AML-193 (cell line): ENCODE results near the gene DLG2.
A peak's percentile ranks its signal among the peaks of the same experiment; 100 is the strongest.

ENCODE experiments used
- DNase-seq, 2 experiments: peaks; one replicate each; lab custom pipeline; 2025; lab: John Stamatoyannopoulos, UW

DLG2 gene

DNA sequence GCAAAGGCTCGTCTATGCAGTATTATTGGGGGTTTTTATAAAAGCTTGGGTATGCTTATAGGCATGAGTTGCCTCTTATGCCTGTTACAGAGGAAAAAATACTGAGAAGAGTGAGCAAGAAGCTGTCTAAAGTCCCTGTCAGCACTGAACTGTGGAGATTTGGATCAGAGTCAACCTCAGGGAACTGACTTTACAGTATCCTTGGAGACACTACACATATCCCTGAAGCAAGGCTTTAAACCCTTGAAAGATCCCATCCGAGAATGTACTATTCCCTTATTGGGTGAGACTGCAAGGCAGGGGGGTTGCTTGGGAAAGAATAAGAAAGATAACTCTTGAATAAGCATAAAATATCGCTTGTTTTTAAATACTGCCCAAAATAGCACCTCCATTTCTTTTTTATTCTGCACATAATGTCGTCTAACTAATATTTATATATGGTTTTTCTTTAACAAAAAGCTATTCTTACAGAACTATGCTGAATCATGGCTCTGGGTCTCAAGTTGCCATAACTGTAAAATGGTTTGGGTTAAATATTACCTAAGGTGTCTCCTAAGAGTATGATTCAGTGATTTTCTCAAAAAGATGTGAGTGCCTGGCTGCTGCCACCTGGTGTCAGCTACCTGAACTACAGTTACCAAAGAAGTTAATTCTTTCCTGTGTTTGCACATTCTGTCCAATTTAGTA is 1062.8 kb downstream of the DLG2 start:
- peak in 1 of 2 experiments; percentile 4 for DNase-seq

GRCh38 chr11:84563356-84563755 is 1063.8 kb downstream of the DLG2 start:
- DNase-seq, result no peak

GRCh38 chr11:84560206-84560605 is 1066.9 kb downstream of the DLG2 start:
- no peak for DNase-seq

GRCh38 chr11:84558085-84558905 is 1068.8 kb downstream of the DLG2 start:
- DNase-seq, result peak; percentile 35 to 42

- no peak for DNase-seq
Measured at GRCh38 chr11:84552791-84553190, 1074.4 kb downstream of the DLG2 start.

GRCh38 chr11:84549217-84549616 is 1077.9 kb downstream of the DLG2 start:
- no peak for DNase-seq

DNA sequence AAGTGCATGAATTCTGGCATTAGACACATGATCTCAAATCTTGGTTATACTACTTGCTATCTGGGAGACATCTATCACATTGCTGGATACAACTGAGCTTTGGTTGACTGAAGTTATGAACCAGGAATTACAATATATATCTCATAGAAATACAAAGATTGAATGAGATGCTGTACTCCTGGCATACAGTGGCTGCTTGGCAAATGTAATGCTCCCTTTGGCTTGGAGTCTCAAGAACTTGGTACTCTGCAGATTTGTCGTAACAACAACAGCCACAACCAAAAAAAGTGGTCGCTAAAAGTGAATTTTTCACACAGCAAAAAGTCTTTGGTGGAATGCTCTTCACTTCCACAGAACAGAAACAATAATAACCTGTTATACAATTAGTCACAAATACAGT is 1082.6 kb downstream of the DLG2 start:
- DNase-seq, result no peak

DNA sequence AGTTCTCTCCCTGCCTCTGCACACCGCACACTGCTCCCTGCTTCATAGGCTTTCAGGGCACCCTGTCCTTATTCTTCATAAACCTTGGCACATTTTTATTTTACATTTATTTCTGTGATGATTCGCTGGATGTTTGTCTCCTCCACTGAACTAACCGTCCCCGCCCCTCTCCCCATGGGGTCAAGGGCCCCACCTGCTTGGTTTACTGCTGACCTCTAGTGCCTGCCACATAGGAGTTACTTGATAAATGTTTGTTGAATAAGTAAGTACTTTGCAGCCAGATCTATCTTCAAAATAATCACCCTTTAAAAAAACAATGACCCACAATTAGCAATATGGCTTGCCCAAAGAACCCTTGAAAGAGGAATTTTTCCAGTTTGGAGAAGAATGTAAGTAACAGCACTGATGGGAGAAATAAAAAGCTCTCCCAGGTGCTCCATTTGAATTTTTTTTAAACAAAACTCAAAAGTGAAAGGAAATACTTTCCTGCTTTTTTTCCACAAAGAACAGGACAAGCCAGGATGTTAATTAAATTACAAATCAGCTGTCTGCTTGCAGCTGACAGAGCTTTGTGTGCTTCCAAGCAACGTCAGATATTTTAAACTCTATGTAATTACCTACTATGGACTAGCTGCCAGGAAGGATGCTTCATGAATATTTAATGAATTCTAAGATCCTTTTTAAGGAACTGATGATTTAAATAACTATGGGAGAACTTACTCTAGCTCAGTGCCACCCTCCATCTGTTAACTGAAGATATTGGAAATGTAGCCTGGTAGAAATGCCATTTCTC is 1083.6 kb downstream of the DLG2 start:
- no peak for DNase-seq

- DNase-seq, result no peak
Measured at GRCh38 chr11:84541731-84542340, 1085.3 kb downstream of the DLG2 start.

- no peak for DNase-seq
Measured at GRCh38 chr11:84536456-84536855, 1090.7 kb downstream of the DLG2 start.

DNA sequence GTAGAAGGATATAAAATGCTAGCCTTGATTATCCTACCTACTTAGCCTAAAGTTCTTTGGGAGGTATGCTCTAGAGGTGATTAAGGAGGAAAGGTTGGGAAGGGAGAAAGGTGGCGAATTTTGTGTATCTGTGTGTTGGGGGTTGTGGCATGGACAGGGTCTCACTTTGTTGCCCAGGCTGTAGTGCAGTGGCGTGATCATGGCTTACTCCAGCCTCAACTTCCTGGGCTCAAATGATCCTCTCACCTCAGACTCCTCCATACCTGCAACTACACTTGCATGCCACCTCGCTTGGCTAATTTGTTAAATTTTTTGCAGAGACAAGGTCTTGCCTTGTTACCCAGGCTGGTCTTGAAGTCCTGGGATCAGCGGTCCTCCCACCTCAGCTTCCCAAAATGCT is 1094.8 kb downstream of the DLG2 start:
- DNase-seq, result no peak

DNA sequence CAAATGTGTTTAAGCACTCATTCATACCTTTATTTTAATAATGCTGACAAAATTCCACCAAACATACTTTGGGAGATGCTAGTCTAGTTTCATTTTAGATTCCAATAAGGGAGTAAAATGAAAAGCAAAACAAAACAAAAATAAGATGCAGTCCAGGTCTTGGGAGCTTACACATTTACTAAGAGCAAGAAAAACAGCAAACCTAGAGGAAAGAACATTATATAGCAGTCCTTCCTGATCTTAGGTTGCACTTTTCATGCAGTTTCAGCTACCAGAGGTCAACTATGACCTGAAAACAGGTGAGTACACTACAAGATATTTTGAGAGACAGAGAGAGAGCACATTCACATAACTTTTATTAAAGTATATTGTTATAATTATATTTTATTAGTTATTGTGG is 1100.9 kb downstream of the DLG2 start:
- no peak for DNase-seq

DNA sequence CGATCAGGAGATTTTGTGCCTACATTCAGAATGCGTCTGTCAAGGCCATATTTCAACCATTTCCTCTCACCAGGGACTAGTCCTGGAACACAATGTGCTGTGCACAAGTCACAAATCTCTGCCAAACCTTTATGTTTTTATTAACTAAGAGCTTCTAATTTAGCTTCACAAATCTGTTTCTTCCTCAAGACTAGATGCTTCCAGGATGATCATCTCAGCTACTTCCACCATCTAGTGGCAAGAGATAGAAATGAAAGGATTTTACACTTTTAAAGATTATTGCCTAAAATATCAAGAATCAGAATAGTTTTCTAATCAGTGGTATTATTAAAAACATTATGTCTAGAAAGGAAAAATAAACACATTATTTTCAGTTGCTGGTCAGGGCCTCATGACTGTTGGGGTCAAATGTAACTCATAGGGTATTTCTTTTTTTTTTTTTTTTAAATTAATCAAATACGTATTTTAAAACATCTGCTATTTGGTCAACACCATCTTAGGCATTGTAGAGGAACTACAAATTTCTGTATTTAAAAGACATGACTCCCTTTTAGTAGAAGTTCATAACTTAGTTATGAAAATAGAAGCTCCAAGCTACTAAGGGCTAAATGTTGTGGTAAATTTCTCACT is 1102.6 kb downstream of the DLG2 start:
- peak; percentile 1 to 17 for DNase-seq

GRCh38 chr11:84522331-84522730 is 1104.8 kb downstream of the DLG2 start:
- DNase-seq, result no peak

DNA sequence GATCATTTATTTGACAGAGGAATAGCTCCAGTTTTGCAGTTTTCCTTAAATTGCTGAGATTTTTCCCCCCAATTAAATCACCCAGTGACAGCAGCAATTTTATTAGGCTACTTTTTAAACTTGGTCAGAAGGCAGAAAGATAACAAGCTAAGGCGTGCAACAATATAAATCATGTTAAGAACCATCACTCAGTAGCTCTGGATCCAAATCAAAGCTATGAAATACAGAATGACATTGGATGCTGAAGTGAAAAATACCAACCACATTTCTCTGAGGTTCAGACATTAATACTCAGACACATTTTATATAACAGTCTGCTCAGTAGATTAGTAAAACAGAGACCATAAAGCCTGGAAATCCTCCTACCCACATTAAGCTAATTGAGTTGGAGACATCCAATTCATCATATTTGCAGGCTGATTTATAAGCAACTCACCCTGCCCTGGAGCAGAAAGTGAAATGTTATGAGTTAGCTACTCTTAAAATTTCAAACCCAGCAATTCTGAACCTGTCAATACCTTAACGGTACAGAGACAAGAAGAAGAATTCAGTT is 1108.4 kb downstream of the DLG2 start:
- DNase-seq, result no peak

- DNase-seq, result no peak
Measured at GRCh38 chr11:84514436-84514835, 1112.7 kb downstream of the DLG2 start.

DNA sequence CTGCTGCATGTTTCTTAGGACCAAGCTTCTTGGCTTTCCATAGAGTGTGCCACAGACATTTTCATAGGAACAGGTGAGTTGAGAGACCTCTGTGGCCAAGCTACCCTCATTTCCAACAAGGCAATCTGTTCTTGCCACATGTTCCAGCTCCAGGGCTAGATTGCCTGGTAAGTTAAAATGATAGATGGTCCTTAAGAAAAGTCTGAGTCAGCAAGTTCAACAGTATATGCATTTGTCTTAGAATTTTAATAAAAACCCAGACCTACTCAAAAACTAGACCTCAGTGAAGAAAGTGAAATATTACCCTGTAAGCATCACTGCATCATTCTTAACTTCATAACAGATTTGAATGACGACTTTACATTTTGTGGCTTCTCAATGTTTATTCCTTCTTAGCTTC is 1123.6 kb downstream of the DLG2 start:
- DNase-seq, result no peak

- no peak for DNase-seq
Measured at GRCh38 chr11:84501750-84502149, 1125.4 kb downstream of the DLG2 start.

- DNase-seq, result no peak
Measured at GRCh38 chr11:84497981-84498411, 1129.1 kb downstream of the DLG2 start.

DNA sequence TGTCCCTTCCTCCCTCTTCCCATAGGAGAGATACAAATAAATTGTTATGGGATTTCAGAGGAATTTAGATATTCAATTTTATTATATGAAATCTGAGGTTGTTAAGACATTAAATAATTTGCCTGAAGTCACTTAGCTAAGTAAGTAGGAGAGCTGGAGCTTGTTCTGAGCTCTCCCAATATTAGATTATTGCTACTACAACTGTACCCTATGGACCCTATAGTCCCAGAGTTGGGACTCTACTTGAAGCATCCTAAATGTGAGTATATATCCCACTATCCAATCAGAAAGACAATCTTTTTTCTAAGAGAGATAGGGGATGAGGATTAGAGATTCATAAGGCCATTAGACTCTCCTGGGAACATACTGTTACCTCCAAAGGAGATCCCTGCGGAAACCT is 1130.0 kb downstream of the DLG2 start:
- no peak for DNase-seq

GRCh38 chr11:84496122-84496521 is 1131.0 kb downstream of the DLG2 start:
- no peak for DNase-seq
